HEK293 (cell line): Measurements from ENCODE around the gene FHAD1.

Experiments used
- CTCF ChIA-PET: fragments of 350-600 bp; formaldehyde crosslinking; extraction: SDS; loops from one replicate; lab custom pipeline; 2021; ENCODE audit warnings: antibody characterized with exemption; lab: Yijun Ruan, JAX
- POLR2A ChIA-PET: fragments of 300-600 bp; formaldehyde crosslinking; extraction: SDS; loops from one replicate; lab custom pipeline; 2020; ENCODE audit warnings: antibody characterized with exemption, inconsistent platforms; lab: Yijun Ruan, JAX
- H3K27ac ChIP-seq: fragments of 200-500 bp; sonication (Bioruptor generic); 2 replicates; pipeline ENCODE4 v1.5.1; 2014; ENCODE audit warnings: low read depth, low read length, control low read depth, inconsistent platforms; ENCODE audit errors: extremely low read depth
- H3K36me3 ChIP-seq, 2 experiments: fragments of 200-500 bp in 1 of 2; sonication (Bioruptor generic) in 1 of 2; 1 replicate in 1 of 2; 2 replicates in 1 of 2; pipeline ENCODE4 v1.5.1; 2014 to 2017; ENCODE audit warnings: inconsistent platforms in 2 of 2, low read length in 2 of 2; ENCODE audit not compliant: control insufficient read depth in 2 of 2, insufficient read depth in 1 of 2
- H3K4me1 ChIP-seq: fragments of 200-500 bp; sonication (Bioruptor generic); 2 replicates; pipeline ENCODE4 v1.5.1; 2014; ENCODE audit warnings: mild to moderate bottlenecking, low read length, inconsistent platforms; ENCODE audit not compliant: control insufficient read depth, insufficient read depth
- H3K4me3 ChIP-seq: 2 replicates; pipeline ENCODE4 v1.5.1; 2011; ENCODE audit warnings: low read depth, mild to moderate bottlenecking, control low read depth, low read length, moderate library complexity
- H3K9me3 ChIP-seq: fragments of 200-500 bp; sonication (Bioruptor generic); 2 replicates; pipeline ENCODE4 v1.5.1; 2014; ENCODE audit warnings: low read depth, low read length, inconsistent platforms; ENCODE audit not compliant: control insufficient read depth, insufficient read depth
- EGR2 ChIP-seq: fragments of 450-650 bp; formaldehyde crosslinking; IDR thresholded peaks from 2 replicates; pipeline ENCODE4 v1.5.1; 2016; ENCODE audit warnings: low read depth, missing biosample characterization, missing genetic modification characterization
- GLI2 ChIP-seq: fragments of 450-650 bp; formaldehyde crosslinking; IDR thresholded peaks from 2 replicates; pipeline ENCODE4; 2017; ENCODE audit warnings: missing biosample characterization, missing genetic modification characterization, low read depth, borderline replicate concordance
- GLIS1 ChIP-seq: fragments of 450-650 bp; formaldehyde crosslinking; IDR thresholded peaks from 2 replicates; pipeline ENCODE4 v1.5.1; 2016; ENCODE audit warnings: missing biosample characterization, missing genetic modification characterization
- INSM2 ChIP-seq: fragments of 450-650 bp; formaldehyde crosslinking; IDR thresholded peaks from 2 replicates; pipeline ENCODE4 v1.5.1; 2016; ENCODE audit warnings: missing biosample characterization, missing genetic modification characterization
- PRDM1 ChIP-seq: fragments of 450-650 bp; formaldehyde crosslinking; IDR thresholded peaks from 2 replicates; pipeline ENCODE4; 2016; ENCODE audit warnings: missing biosample characterization, missing genetic modification characterization
- REPIN1 ChIP-seq: fragments of 450-650 bp; formaldehyde crosslinking; IDR thresholded peaks from 2 replicates; pipeline ENCODE4 v1.5.1; 2017; ENCODE audit warnings: missing biosample characterization, missing genetic modification characterization, low read depth
- SP2 ChIP-seq: fragments of 450-650 bp; formaldehyde crosslinking; IDR thresholded peaks from 2 replicates; pipeline ENCODE4 v1.5.1; 2016; ENCODE audit warnings: missing biosample characterization, missing genetic modification characterization
- ZBTB21 ChIP-seq: fragments of 450-650 bp; formaldehyde crosslinking; IDR thresholded peaks from 2 replicates; pipeline ENCODE4 v1.5.1; 2017; ENCODE audit warnings: missing biosample characterization, missing genetic modification characterization
- ZBTB8A ChIP-seq: fragments of 450-650 bp; formaldehyde crosslinking; IDR thresholded peaks from 2 replicates; pipeline ENCODE4 v1.5.1; 2016; ENCODE audit warnings: missing biosample characterization, missing genetic modification characterization
- ZFHX2 ChIP-seq: fragments of 450-650 bp; formaldehyde crosslinking; conservative IDR thresholded peaks from 2 replicates; pipeline ENCODE4 v1.5.1; 2016; ENCODE audit warnings: missing biosample characterization, missing genetic modification characterization
- ZFP41 ChIP-seq: fragments of 450-650 bp; formaldehyde crosslinking; IDR thresholded peaks from 2 replicates; pipeline ENCODE4 v1.5.1; 2016; ENCODE audit warnings: missing biosample characterization, missing genetic modification characterization, borderline replicate concordance
- ZNF157 ChIP-seq: fragments of 450-650 bp; formaldehyde crosslinking; IDR thresholded peaks from 2 replicates; pipeline ENCODE4 v1.5.1; 2016; ENCODE audit warnings: missing biosample characterization, missing genetic modification characterization
- ZNF175 ChIP-seq: fragments of 450-650 bp; formaldehyde crosslinking; IDR thresholded peaks from 2 replicates; pipeline ENCODE4 v1.5.1; 2016; ENCODE audit warnings: missing biosample characterization, missing genetic modification characterization
- ZNF184 ChIP-seq: fragments of 450-650 bp; IDR thresholded peaks from 2 replicates; pipeline ENCODE4 v1.5.1; 2018; ENCODE audit warnings: missing biosample characterization, mild to moderate bottlenecking, missing genetic modification characterization
- ZNF292 ChIP-seq: fragments of 450-650 bp; formaldehyde crosslinking; IDR thresholded peaks from 2 replicates; pipeline ENCODE4 v1.5.1; 2016; ENCODE audit warnings: low read depth, missing biosample characterization, missing genetic modification characterization, borderline replicate concordance
- ZNF548 ChIP-seq: fragments of 450-650 bp; formaldehyde crosslinking; IDR thresholded peaks from 2 replicates; pipeline ENCODE4 v1.5.1; 2016; ENCODE audit warnings: missing biosample characterization, missing genetic modification characterization
- ZNF561 ChIP-seq: fragments of 450-650 bp; IDR thresholded peaks from 2 replicates; pipeline ENCODE4 v1.5.1; 2018; ENCODE audit warnings: missing biosample characterization, missing genetic modification characterization, borderline replicate concordance
- ZNF626 ChIP-seq: fragments of 450-650 bp; sonication (Bioruptor Pico); formaldehyde crosslinking; IDR thresholded peaks from 2 replicates; pipeline ENCODE4 v1.5.1; 2018; ENCODE audit warnings: missing biosample characterization, missing genetic modification characterization, inconsistent platforms
- ZNF629 ChIP-seq: fragments of 450-650 bp; formaldehyde crosslinking; IDR thresholded peaks from 2 replicates; pipeline ENCODE4 v1.5.1; 2017; ENCODE audit warnings: missing biosample characterization, missing genetic modification characterization
- ZNF658 ChIP-seq: fragments of 450-650 bp; formaldehyde crosslinking; IDR thresholded peaks from 2 replicates; pipeline ENCODE4; 2016; ENCODE audit warnings: missing biosample characterization, missing genetic modification characterization
- ZNF776 ChIP-seq: fragments of 450-650 bp; formaldehyde crosslinking; IDR thresholded peaks from 2 replicates; pipeline ENCODE4 v1.5.0; 2017; ENCODE audit warnings: missing biosample characterization, missing genetic modification characterization, borderline replicate concordance
- ZNF785 ChIP-seq: fragments of 450-650 bp; formaldehyde crosslinking; IDR thresholded peaks from 2 replicates; pipeline ENCODE4 v1.5.1; 2016; ENCODE audit warnings: missing biosample characterization, missing genetic modification characterization
- ZNF792 ChIP-seq: fragments of 450-650 bp; formaldehyde crosslinking; IDR thresholded peaks from 2 replicates; pipeline ENCODE4 v1.5.1; 2016; ENCODE audit warnings: missing biosample characterization, missing genetic modification characterization
- TF ChIP-seq, protein P1 (sequence below): fragments of 450-650 bp; formaldehyde crosslinking; IDR thresholded peaks from 2 replicates; pipeline ENCODE4 v1.5.1; 2016; ENCODE audit warnings: missing biosample characterization, missing genetic modification characterization
- TF ChIP-seq, protein P2 (sequence below): fragments of 450-650 bp; formaldehyde crosslinking; IDR thresholded peaks from 2 replicates; pipeline ENCODE4 v1.5.1; 2017; ENCODE audit warnings: missing biosample characterization, missing genetic modification characterization
- TF ChIP-seq, protein P3 (sequence below): fragments of 450-650 bp; formaldehyde crosslinking; IDR thresholded peaks from 2 replicates; pipeline ENCODE4 v1.5.0; 2017; ENCODE audit warnings: missing biosample characterization, missing genetic modification characterization, borderline replicate concordance

The FHAD1 gene

GRCh38 chr1:15289251-15289651, 42.2 kb downstream of the FHAD1 start:
- POLR2A ChIA-PET: no interaction called here
- no peak overlapping the region for H3K4me3 ChIP-seq
- H3K36me3 ChIP-seq: no peaks in the 10 kb centered on the region
- TF ChIP-seq, protein P1, sequence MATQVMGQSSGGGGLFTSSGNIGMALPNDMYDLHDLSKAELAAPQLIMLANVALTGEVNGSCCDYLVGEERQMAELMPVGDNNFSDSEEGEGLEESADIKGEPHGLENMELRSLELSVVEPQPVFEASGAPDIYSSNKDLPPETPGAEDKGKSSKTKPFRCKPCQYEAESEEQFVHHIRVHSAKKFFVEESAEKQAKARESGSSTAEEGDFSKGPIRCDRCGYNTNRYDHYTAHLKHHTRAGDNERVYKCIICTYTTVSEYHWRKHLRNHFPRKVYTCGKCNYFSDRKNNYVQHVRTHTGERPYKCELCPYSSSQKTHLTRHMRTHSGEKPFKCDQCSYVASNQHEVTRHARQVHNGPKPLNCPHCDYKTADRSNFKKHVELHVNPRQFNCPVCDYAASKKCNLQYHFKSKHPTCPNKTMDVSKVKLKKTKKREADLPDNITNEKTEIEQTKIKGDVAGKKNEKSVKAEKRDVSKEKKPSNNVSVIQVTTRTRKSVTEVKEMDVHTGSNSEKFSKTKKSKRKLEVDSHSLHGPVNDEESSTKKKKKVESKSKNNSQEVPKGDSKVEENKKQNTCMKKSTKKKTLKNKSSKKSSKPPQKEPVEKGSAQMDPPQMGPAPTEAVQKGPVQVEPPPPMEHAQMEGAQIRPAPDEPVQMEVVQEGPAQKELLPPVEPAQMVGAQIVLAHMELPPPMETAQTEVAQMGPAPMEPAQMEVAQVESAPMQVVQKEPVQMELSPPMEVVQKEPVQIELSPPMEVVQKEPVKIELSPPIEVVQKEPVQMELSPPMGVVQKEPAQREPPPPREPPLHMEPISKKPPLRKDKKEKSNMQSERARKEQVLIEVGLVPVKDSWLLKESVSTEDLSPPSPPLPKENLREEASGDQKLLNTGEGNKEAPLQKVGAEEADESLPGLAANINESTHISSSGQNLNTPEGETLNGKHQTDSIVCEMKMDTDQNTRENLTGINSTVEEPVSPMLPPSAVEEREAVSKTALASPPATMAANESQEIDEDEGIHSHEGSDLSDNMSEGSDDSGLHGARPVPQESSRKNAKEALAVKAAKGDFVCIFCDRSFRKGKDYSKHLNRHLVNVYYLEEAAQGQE (tag by site-specific recombination): peak; percentile 81
- TF ChIP-seq ZBTB8A (tag by site-specific recombination): no peak
- TF ChIP-seq, all 188 proteins: peak for 1
- H3K27ac ChIP-seq: no peak overlapping the region
- CTCF ChIA-PET: interaction anchor here (0.6 to 2.5 kb wide), 3 partner anchors 17 to 159 kb away, joined by 3 to 7 read pairs (median 3); no protein-coding TSS in a partner anchor
- 0 out of 2 replicates have a peak, but pooled peaks cover 6% of the 10 kb centered on the region for H3K4me1 ChIP-seq
- no peaks in the 10 kb centered on the region for H3K9me3 ChIP-seq

DNA sequence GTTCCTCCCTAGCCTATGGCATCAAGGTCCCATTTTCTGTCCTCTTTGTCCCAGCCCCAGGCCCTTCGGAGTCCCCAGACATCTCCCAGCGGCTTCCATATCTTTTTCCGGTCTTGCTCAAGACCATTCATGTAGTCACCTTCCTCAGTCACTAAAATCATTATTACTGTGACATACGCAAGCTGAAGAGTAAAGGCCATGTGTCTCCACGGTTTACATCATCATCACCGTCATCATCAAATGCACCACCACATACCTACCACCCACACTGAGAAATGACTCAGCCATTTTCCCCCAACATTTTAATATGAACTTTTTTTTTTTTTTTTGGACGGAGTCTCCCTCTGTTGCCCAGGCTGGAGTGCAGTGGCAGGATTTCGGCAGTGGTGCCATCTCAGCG, 43.4 kb downstream of the FHAD1 start:
- Histone ChIP-seq H3K27ac (no peak overlapping the region), H3K36me3 (no peaks in the 10 kb centered on the region), H3K4me1 (no peaks in the 10 kb centered on the region), H3K9me3 (no peaks in the 10 kb centered on the region), H3K4me3 (no peak overlapping the region)
- POLR2A ChIA-PET: no interaction called here
- CTCF ChIA-PET: interaction anchor here (0.6 to 3.4 kb wide), 3 partner anchors 8 to 18 kb away, joined by 3 to 17 read pairs (median 5); no protein-coding TSS in a partner anchor
- TF ChIP-seq INSM2: no peak
- TF ChIP-seq ZNF792 (tag by site-specific recombination): no peak
- no peak for TF ChIP-seq ZNF776 (tag by site-specific recombination)
- TF ChIP-seq ZFHX2 (tag by site-specific recombination): peak; percentile 62
- TF ChIP-seq ZNF157 (tag by site-specific recombination): no peak
- TF ChIP-seq ZNF184 (tag by site-specific recombination): no peak
- peak; percentile 50; the same call in 1 of the 2 replicates for TF ChIP-seq EGR2 (tag by site-specific recombination)
- no peak for TF ChIP-seq PRDM1 (tag by site-specific recombination)
- TF ChIP-seq ZNF785: no peak
- no peak for TF ChIP-seq REPIN1 (tag by site-specific recombination)
- no peak for TF ChIP-seq SP2 (tag by site-specific recombination)
- no peak for TF ChIP-seq ZNF292 (tag by site-specific recombination)
- TF ChIP-seq ZNF629: peak; percentile 52; the same call in 1 of the 2 replicates
- TF ChIP-seq, protein P2, sequence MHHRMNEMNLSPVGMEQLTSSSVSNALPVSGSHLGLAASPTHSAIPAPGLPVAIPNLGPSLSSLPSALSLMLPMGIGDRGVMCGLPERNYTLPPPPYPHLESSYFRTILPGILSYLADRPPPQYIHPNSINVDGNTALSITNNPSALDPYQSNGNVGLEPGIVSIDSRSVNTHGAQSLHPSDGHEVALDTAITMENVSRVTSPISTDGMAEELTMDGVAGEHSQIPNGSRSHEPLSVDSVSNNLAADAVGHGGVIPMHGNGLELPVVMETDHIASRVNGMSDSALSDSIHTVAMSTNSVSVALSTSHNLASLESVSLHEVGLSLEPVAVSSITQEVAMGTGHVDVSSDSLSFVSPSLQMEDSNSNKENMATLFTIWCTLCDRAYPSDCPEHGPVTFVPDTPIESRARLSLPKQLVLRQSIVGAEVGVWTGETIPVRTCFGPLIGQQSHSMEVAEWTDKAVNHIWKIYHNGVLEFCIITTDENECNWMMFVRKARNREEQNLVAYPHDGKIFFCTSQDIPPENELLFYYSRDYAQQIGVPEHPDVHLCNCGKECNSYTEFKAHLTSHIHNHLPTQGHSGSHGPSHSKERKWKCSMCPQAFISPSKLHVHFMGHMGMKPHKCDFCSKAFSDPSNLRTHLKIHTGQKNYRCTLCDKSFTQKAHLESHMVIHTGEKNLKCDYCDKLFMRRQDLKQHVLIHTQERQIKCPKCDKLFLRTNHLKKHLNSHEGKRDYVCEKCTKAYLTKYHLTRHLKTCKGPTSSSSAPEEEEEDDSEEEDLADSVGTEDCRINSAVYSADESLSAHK (tag by site-specific recombination): no peak
- no peak for TF ChIP-seq GLIS1
- TF ChIP-seq, protein P3, sequence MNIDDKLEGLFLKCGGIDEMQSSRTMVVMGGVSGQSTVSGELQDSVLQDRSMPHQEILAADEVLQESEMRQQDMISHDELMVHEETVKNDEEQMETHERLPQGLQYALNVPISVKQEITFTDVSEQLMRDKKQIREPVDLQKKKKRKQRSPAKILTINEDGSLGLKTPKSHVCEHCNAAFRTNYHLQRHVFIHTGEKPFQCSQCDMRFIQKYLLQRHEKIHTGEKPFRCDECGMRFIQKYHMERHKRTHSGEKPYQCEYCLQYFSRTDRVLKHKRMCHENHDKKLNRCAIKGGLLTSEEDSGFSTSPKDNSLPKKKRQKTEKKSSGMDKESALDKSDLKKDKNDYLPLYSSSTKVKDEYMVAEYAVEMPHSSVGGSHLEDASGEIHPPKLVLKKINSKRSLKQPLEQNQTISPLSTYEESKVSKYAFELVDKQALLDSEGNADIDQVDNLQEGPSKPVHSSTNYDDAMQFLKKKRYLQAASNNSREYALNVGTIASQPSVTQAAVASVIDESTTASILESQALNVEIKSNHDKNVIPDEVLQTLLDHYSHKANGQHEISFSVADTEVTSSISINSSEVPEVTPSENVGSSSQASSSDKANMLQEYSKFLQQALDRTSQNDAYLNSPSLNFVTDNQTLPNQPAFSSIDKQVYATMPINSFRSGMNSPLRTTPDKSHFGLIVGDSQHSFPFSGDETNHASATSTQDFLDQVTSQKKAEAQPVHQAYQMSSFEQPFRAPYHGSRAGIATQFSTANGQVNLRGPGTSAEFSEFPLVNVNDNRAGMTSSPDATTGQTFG (tag by site-specific recombination): no peak
- no peak for TF ChIP-seq ZNF626 (tag by site-specific recombination)
- no peak for TF ChIP-seq ZNF658
- TF ChIP-seq ZBTB21 (tag by site-specific recombination): peak; percentile 44; the same call in 1 of the 2 replicates
- TF ChIP-seq ZNF548 (tag by site-specific recombination): no peak
- TF ChIP-seq ZNF561: no peak
- TF ChIP-seq ZFP41 (tag by site-specific recombination): no peak
- no peak for TF ChIP-seq ZNF175 (tag by site-specific recombination)
- TF ChIP-seq GLI2 (tag by site-specific recombination): no peak
